ENCODE data around the gene SACM1L.

Gene SACM1L

GRCh38 chr3:45777111-45777745 is 88.0 kb downstream of the SACM1L start:
- ChIA-PET CTCF (interaction anchor here (0.6 to 0.9 kb wide), 3 partner anchors 17 to 296 kb away, joined by 3 read pairs; no protein-coding TSS in a partner anchor), POLR2A (no interaction called here)
- TF ChIP-seq ZNF792 (tag by site-specific recombination; IDR thresholded peaks at IDR 0.05) (no peak), HIC1 (tag by site-specific recombination; IDR thresholded peaks at IDR 0.05) (no peak), EGR2 (tag by site-specific recombination; IDR thresholded peaks at IDR 0.05; ENCODE audit: low read depth) (no peak), ZNF19 (tag by site-specific recombination; IDR thresholded peaks at IDR 0.05; ENCODE audit: low read depth) (no peak), ZBTB6 (tag by site-specific recombination; IDR thresholded peaks at IDR 0.05) (no peak), ZNF2 (tag by site-specific recombination; IDR thresholded peaks at IDR 0.05) (no peak), ZNF394 (tag by site-specific recombination; IDR thresholded peaks at IDR 0.05; ENCODE audit: borderline replicate concordance) (no peak), ZNF610 (tag by site-specific recombination; IDR thresholded peaks at IDR 0.05; ENCODE audit: borderline replicate concordance) (no peak), ZNF548 (tag by site-specific recombination; IDR thresholded peaks at IDR 0.05) (no peak), ZNF585B (tag by site-specific recombination; IDR thresholded peaks at IDR 0.05) (no peak), ZNF114 (tag by site-specific recombination; IDR thresholded peaks at IDR 0.05) (no peak), SP2 (tag by site-specific recombination; IDR thresholded peaks at IDR 0.05) (no peak), ZNF785 (tag by site-specific recombination; IDR thresholded peaks at IDR 0.05) (no peak), AEBP2 (tag by site-specific recombination; IDR thresholded peaks at IDR 0.05; ENCODE audit: borderline replicate concordance) (no peak), PATZ1 (tag by site-specific recombination; IDR thresholded peaks at IDR 0.05) (no peak), ZNF704 (tag by site-specific recombination; IDR thresholded peaks at IDR 0.05) (no peak), ZNF433 (tag by site-specific recombination; IDR thresholded peaks at IDR 0.05; ENCODE audit: low read depth) (no peak), ZNF513 (tag by site-specific recombination; IDR thresholded peaks at IDR 0.05) (no peak), ELK4 (IDR thresholded peaks at IDR 0.05; ENCODE audit: borderline replicate concordance, low read depth, low read length) (no peak)
- H3K36me3 ChIP-seq (ENCODE audit: control insufficient read depth in 2 of 2, insufficient read depth in 1 of 2, low read length in 2 of 2) = no peaks in the 10 kb centered on the region
- no peak overlapping the region for H3K4me3 ChIP-seq (ENCODE audit: low read depth, low read length)
- no peak overlapping the region for H3K27ac ChIP-seq (ENCODE audit: extremely low read depth, low read depth, low read length)
- H3K4me1 ChIP-seq (ENCODE audit: control insufficient read depth, insufficient read depth, low read length) = no peaks in the 10 kb centered on the region
- H3K9me3 ChIP-seq (ENCODE audit: control insufficient read depth, insufficient read depth, low read depth, low read length) = no peaks in the 10 kb centered on the region

Measured in HEK293 (cell line).